ENCODE data around the gene BRD8. TPM values are rescaled to one million over a fixed set of nuclear protein-coding genes. Genes with fewer than 3 reads are reported as not detected.

Gene BRD8, protein sequence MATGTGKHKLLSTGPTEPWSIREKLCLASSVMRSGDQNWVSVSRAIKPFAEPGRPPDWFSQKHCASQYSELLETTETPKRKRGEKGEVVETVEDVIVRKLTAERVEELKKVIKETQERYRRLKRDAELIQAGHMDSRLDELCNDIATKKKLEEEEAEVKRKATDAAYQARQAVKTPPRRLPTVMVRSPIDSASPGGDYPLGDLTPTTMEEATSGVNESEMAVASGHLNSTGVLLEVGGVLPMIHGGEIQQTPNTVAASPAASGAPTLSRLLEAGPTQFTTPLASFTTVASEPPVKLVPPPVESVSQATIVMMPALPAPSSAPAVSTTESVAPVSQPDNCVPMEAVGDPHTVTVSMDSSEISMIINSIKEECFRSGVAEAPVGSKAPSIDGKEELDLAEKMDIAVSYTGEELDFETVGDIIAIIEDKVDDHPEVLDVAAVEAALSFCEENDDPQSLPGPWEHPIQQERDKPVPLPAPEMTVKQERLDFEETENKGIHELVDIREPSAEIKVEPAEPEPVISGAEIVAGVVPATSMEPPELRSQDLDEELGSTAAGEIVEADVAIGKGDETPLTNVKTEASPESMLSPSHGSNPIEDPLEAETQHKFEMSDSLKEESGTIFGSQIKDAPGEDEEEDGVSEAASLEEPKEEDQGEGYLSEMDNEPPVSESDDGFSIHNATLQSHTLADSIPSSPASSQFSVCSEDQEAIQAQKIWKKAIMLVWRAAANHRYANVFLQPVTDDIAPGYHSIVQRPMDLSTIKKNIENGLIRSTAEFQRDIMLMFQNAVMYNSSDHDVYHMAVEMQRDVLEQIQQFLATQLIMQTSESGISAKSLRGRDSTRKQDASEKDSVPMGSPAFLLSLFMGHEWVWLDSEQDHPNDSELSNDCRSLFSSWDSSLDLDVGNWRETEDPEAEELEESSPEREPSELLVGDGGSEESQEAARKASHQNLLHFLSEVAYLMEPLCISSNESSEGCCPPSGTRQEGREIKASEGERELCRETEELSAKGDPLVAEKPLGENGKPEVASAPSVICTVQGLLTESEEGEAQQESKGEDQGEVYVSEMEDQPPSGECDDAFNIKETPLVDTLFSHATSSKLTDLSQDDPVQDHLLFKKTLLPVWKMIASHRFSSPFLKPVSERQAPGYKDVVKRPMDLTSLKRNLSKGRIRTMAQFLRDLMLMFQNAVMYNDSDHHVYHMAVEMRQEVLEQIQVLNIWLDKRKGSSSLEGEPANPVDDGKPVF
- total RNA-seq: 10 to 100 TPM; 47.1 to 66.0 (median 50.2) TPM

DNA sequence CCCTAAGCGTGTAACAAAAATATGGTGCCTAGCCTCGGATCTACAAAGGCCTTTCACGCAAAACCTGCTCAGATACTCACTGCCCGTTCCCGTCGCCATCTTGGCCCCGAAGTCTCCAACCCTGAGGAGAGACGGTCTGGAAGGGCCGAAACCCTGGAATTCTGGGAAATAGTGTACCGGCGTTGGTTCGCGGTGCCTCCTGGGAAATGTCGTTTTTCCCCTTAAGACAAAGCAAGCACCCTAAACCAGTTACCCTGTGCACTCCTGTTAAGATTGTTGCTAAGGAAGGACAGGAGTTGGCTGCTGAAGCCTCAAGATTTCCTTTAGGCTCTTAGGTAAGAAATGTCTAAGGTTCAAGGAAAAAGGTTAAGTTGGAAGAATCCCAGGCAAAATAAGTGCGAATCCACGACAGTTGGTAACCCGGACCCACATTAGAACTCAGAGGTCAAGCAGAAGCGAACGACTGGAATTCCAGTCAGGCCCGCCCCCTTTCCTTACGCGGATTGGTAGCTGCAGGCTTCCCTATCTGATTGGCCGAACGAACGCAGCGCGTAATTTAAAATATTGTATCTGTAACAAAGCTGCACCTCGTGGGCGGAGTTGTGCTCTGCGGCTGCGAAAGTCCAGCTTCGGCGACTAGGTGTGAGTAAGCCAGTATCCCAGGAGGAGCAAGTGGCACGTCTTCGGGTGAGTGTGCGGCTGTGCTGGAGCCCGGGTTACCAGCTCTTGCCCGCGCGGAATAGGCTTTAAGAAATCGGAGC lies at the start of gene BRD8, which contains the start of gene KIF20A:
BRD8 (minus strand) TSS at position 115 of the 761 bp plus-strand sequence; CDS start at position 99, 16 bp downstream.
KIF20A (plus strand) TSS at position 597 of the 761 bp plus-strand sequence. CDS start 569 bp downstream, outside the sequence.
- peak within 1 kb of the TSS; percentile 75 to 91 (median 81) for H3K27ac ChIP-seq
- DNase-seq (ENCODE audit: low spot score in 2 of 2): peak; percentile 92 to 99
- H3K9me3 ChIP-seq: no peaks in the 10 kb centered on the region
- TF ChIP-seq, protein P1, sequence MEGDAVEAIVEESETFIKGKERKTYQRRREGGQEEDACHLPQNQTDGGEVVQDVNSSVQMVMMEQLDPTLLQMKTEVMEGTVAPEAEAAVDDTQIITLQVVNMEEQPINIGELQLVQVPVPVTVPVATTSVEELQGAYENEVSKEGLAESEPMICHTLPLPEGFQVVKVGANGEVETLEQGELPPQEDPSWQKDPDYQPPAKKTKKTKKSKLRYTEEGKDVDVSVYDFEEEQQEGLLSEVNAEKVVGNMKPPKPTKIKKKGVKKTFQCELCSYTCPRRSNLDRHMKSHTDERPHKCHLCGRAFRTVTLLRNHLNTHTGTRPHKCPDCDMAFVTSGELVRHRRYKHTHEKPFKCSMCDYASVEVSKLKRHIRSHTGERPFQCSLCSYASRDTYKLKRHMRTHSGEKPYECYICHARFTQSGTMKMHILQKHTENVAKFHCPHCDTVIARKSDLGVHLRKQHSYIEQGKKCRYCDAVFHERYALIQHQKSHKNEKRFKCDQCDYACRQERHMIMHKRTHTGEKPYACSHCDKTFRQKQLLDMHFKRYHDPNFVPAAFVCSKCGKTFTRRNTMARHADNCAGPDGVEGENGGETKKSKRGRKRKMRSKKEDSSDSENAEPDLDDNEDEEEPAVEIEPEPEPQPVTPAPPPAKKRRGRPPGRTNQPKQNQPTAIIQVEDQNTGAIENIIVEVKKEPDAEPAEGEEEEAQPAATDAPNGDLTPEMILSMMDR (IDR thresholded peaks at IDR 0.05): no peak
- TF ChIP-seq EP300 (IDR thresholded peaks at IDR 0.05) (peak; percentile 88 to 89), POLR2A (IDR thresholded peaks at IDR 0.05) (peak in 1 of 2 donors; percentile 32)
- H3K4me1 ChIP-seq: peaks cover 0 to 34% (median 18%) of the 10 kb centered on the region in 4 donors
- WGBS, 2 donors: 1% methylated on average over 40 to 41 of the region's 41 CpGs
- H3K27me3 ChIP-seq: no peaks in the 10 kb centered on the region
- peaks cover 0 to 44% (median 0%) of the 10 kb centered on the region in 3 donors for H3K36me3 ChIP-seq
- H3K4me3 ChIP-seq: peak within 1 kb of the TSS; percentile 72 to 86 (median 75)

DNA sequence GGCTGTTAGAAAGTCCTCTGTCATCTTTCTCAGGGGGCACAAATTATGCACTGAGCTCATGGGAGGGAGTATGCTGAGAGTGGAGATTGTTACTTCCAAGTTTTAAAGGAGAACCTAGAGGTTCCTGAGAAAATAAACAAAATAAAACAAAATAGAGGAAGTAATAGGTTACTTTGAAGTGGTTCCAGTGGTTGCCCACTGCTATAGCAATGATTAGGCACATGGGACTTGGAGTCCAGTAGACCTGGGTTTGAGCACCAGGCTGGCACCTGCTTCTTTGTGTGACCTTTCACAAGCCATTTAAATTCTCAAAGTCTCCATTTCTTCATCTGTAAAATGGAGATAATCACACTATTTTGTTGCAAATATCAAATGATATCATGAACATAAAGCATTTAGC lies 48.5 kb upstream of the BRD8 start:
- H3K4me3 ChIP-seq: no peak overlapping the region
- H3K27ac ChIP-seq: no peak overlapping the region
- H3K9me3 ChIP-seq: peaks cover 0 to 11% (median 0%) of the 10 kb centered on the region in 4 donors
- H3K27me3 ChIP-seq: no peaks in the 10 kb centered on the region
- peaks cover 0 to 27% (median 6%) of the 10 kb centered on the region in 4 donors for H3K4me1 ChIP-seq
- no peaks in the 10 kb centered on the region for H3K36me3 ChIP-seq
- DNase-seq (ENCODE audit: low spot score in 2 of 2): no peak
- TF ChIP-seq POLR2A (IDR thresholded peaks at IDR 0.05) (no peak), EP300 (IDR thresholded peaks at IDR 0.05) (no peak)
- TF ChIP-seq, protein P1 (IDR thresholded peaks at IDR 0.05): no peak

DNA sequence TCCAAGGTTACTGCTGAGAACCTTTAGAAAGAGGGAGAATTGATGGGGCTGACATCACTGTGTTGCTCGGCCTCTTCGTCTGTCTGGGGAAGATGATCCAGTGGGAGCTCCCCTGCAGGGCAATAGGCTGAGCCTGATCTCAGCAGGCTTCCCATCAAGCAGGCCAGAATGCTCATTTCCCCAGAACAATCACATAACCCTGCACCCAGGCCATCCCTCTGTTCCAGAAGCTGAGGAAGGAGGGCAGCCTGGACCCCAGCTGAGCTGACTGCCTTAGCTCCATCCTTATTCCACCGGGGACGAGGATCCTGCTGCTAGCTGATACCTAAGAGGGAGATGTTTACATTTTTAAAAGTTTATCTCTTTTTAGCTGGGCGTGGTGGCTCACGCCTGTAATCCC lies 46.3 kb upstream of the BRD8 start:
- no peak for DNase-seq (ENCODE audit: low spot score in 2 of 2)
- H3K27ac ChIP-seq: no peak overlapping the region
- no peak overlapping the region for H3K4me3 ChIP-seq
- H3K4me1 ChIP-seq: peaks cover 0 to 8% (median 0%) of the 10 kb centered on the region in 4 donors
- no peaks in the 10 kb centered on the region for H3K36me3 ChIP-seq
- H3K27me3 ChIP-seq: no peaks in the 10 kb centered on the region
- 89% methylated on average over 4 to 6 of the region's 6 CpGs for WGBS, 2 donors
- TF ChIP-seq POLR2A (IDR thresholded peaks at IDR 0.05) (no peak), EP300 (IDR thresholded peaks at IDR 0.05) (no peak)
- TF ChIP-seq, protein P1 (IDR thresholded peaks at IDR 0.05): no peak
- peaks cover 0 to 11% (median 0%) of the 10 kb centered on the region in 4 donors for H3K9me3 ChIP-seq

DNA sequence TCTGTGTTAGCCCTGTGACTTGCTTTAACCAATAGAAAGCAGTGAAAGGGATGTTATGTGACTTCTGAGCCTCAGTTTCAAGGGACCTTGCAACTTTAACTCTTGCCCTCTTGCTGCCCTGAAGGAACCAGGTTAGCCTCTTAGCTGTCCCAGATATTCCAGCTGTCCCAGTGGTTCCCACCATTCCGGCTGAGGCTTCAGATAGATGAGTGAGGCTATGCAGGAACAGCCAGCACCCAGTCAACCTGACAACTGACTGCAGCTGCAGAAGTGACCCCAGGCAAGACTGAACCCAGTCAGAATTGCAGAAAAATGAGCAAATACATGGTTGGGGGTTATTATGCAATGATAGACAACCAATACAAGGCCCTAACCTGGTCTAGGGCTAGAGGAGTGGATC lies 45.1 kb upstream of the BRD8 start:
- 91 to 100% methylated on average over 1 of the region's 1 CpG for WGBS, 2 donors
- no peak for DNase-seq (ENCODE audit: low spot score in 2 of 2)
- Histone ChIP-seq H3K27ac (no peak overlapping the region), H3K27me3 (no peaks in the 10 kb centered on the region), H3K4me1 (peaks cover 0 to 8% (median 0%) of the 10 kb centered on the region in 4 donors), H3K4me3 (no peak overlapping the region), H3K9me3 (peaks cover 0 to 11% (median 0%) of the 10 kb centered on the region in 4 donors), H3K36me3 (no peaks in the 10 kb centered on the region)
- TF ChIP-seq EP300 (IDR thresholded peaks at IDR 0.05): no peak
- TF ChIP-seq POLR2A (IDR thresholded peaks at IDR 0.05): no peak
- TF ChIP-seq, protein P1 (IDR thresholded peaks at IDR 0.05): no peak

All from tibial nerve (tissue), 4 donors.